WERI-Rb-1 (cell line): ENCODE measurements around the gene FNDC3B.

Experiments
- DNase-seq: peaks from one replicate; pipeline ENCODE4 v3.0.0-alpha.2; 2020
- H3K27ac ChIP-seq: fragments of 250-450 bp; sonication (Bioruptor Pico); 2 replicates; pipeline ENCODE4 v1.5.1; 2020; ENCODE audit warnings: mild to moderate bottlenecking, moderate library complexity
- H3K27me3 ChIP-seq: fragments of 250-450 bp; sonication (Bioruptor Pico); 2 replicates; pipeline ENCODE4 v1.5.1; 2021; ENCODE audit warnings: mild to moderate bottlenecking, low read depth, moderate library complexity; ENCODE audit not compliant: insufficient read depth, severe bottlenecking
- H3K36me3 ChIP-seq: fragments of 250-450 bp; sonication (Bioruptor Pico); 2 replicates; pipeline ENCODE4 v1.5.1; 2020; ENCODE audit warnings: mild to moderate bottlenecking, moderate library complexity
- H3K4me3 ChIP-seq: 2 replicates; pipeline ENCODE4 v1.5.1; 2011; ENCODE audit warnings: low read depth, mild to moderate bottlenecking, control low read depth, low read length
- H3K9me3 ChIP-seq: fragments of 250-450 bp; sonication (Bioruptor Pico); 2 replicates; pipeline ENCODE4 v1.5.1; 2021; ENCODE audit warnings: mild to moderate bottlenecking, moderate library complexity; ENCODE audit not compliant: severe bottlenecking
- TF ChIP-seq, protein P1 (sequence below): IDR thresholded peaks from 2 replicates; pipeline ENCODE4 v1.5.1; 2011; ENCODE audit warnings: low read depth, mild to moderate bottlenecking, control low read depth, inconsistent platforms, low read length

Gene FNDC3B

DNA sequence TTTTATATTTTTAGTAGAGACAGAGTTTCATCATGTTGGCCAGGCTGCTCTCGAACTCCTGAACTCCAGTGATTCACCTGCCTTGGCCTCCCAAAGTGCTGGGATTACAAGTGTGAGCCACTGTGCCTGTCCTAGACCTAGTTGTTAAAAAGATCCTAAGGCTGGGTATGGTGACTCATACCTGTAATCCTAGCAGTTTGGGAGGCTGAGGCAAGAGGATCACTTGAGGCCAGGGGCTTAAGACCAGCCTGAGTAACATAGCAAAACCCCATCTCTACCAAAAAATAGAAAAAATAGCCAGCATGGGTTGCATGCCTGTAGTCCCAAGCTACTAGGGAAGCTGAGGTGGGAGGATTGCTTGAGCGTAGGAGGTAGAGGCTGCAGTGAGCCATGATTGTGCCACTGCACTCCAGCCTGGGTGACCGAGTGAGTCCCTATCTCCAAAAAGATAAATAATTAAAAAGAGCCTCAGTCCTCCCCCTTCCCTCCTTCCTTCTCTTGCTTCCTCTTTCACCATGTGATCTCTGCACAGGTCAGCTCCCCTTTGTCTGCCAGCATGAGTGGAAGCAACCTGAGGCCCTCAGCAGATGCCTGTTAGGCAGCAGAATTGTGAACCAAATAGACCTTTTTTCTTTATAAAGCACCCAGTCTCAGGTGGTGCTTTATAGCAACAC is 9.8 kb upstream of the FNDC3B start:
- Histone ChIP-seq H3K4me3 (no peak overlapping the region), H3K36me3 (no peaks in the 10 kb centered on the region), H3K27me3 (no peaks in the 10 kb centered on the region), H3K27ac (no peak overlapping the region), H3K9me3 (no peaks in the 10 kb centered on the region)
- TF ChIP-seq, protein P1, sequence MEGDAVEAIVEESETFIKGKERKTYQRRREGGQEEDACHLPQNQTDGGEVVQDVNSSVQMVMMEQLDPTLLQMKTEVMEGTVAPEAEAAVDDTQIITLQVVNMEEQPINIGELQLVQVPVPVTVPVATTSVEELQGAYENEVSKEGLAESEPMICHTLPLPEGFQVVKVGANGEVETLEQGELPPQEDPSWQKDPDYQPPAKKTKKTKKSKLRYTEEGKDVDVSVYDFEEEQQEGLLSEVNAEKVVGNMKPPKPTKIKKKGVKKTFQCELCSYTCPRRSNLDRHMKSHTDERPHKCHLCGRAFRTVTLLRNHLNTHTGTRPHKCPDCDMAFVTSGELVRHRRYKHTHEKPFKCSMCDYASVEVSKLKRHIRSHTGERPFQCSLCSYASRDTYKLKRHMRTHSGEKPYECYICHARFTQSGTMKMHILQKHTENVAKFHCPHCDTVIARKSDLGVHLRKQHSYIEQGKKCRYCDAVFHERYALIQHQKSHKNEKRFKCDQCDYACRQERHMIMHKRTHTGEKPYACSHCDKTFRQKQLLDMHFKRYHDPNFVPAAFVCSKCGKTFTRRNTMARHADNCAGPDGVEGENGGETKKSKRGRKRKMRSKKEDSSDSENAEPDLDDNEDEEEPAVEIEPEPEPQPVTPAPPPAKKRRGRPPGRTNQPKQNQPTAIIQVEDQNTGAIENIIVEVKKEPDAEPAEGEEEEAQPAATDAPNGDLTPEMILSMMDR: no peak
- DNase-seq: no peak

DNA sequence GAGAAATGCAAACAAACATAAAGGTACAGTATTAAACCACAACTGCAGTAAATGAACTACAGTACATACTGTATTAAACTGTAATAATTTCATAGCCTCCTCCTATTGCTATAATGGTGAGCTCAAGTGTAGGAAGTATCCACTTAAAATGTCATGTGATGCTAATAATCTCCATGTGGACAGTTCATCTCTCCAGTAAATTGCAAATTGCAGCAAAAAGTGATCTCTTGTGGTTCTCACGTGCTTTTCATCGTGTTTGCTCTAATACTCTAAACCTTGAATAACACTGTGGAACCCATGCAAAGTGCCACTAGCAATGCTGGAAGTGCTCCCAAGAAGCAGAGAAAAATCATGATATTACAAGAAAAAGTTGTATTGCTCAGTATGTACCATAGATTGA is 9.2 kb upstream of the FNDC3B start:
- H3K9me3 ChIP-seq: no peaks in the 10 kb centered on the region

DNA sequence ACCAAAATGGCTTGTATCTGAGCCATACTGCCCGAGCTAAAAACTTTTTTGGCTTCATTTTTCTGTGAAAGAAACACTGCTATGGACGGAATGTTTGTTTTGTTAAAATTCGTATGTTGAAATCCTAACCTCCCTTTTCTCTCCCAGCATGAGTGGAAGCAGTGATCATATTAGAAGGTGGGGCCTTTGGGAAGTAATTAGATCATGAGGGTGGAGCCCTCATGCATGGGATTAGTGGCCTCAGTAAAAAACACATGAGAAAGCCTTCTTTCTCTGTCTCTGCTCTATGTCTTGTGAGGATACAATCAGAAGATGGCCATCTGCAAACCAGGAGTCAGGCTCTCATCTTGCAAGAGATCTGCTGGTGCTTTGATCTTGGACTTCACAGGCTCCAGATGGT is 7.4 kb upstream of the FNDC3B start:
- Histone ChIP-seq H3K27me3 (no peaks in the 10 kb centered on the region), H3K27ac (no peak overlapping the region), H3K9me3 (no peaks in the 10 kb centered on the region), H3K4me3 (no peak overlapping the region), H3K36me3 (no peaks in the 10 kb centered on the region)
- TF ChIP-seq, protein P1: no peak
- no peak for DNase-seq

More for the DNA sequence above, 9.2 kb upstream of the FNDC3B start:
- no peak for DNase-seq
- no peaks in the 10 kb centered on the region for H3K36me3 ChIP-seq
- H3K27me3 ChIP-seq: no peaks in the 10 kb centered on the region
- H3K4me3 ChIP-seq: no peak overlapping the region
- H3K27ac ChIP-seq: no peak overlapping the region
- TF ChIP-seq, protein P1: no peak

DNA sequence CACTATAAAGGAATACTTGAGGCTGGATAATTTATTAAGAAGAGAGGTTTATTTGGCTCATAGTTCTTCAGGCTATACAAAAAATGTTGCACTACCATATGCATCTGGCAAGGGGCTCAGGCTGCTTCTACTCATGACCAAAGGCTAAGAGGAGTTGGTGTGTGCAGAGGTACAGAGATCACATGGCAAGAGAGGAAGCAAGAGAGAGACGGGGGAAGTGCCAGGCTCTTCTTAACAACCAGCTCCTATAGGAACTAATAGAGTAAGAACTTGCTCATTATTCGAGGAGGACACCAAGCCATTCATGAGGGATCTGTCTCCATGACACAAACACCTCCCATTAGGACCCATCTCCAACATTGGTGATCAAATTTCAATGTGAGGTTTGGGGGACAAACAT is 6.0 kb upstream of the FNDC3B start:
- H3K9me3 ChIP-seq: no peaks in the 10 kb centered on the region
- no peaks in the 10 kb centered on the region for H3K36me3 ChIP-seq
- H3K27ac ChIP-seq: no peak overlapping the region
- TF ChIP-seq, protein P1: no peak
- no peak for DNase-seq
- H3K27me3 ChIP-seq: no peaks in the 10 kb centered on the region
- H3K4me3 ChIP-seq: no peak overlapping the region

DNA sequence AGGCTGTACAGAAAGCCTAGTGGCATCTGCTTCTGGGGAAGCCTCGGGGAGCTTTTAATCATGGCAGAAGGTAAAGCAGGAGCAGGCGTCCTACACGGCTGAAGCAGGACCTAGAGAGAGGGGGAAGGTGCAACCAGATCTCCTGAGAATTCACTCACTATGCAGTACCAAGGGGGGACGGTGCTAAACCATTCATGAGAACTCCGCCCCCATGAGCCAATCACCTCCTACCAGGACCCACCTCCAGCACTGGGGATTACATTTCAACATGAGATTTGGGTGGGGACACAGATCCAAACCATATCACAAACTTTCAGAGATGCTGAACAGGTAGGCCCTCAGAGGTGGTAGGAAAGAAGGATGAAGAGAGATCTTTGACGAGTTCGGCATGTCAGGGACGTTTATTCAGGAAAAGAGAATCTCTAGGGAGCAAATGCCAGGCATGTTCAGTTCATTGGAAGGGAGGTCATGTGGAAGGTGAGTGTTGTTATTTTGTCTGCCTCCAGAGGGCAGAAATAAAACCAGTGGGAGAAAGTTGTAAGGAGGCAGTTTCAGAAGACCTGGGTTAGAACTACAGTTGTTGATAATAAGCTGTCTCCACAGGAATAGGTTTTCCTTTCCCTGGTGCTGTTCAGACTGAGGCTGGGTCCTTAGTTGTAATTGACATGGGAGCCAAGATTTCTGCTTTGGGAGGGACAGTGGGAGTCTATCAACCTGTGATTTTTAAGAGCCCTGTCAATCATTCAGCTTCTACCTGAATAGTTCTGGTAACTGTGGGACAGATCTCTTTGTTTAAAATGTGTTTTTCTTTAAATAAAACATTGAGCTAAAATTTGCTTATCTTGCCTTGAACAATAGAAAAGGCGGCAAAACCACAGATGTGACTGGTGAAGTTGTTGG is 4.3 kb upstream of the FNDC3B start:
- TF ChIP-seq, protein P1: peak; percentile 35; the same call in 1 of the 2 replicates
- no peak overlapping the region for H3K4me3 ChIP-seq
- DNase-seq: no peak

More for the DNA sequence above, 4.3 kb upstream of the FNDC3B start:
- Histone ChIP-seq H3K36me3 (peaks cover 5% of the 10 kb centered on the region; the same call in 1 of the 2 replicates), H3K9me3 (no peaks in the 10 kb centered on the region), H3K27ac (no peak overlapping the region), H3K27me3 (no peaks in the 10 kb centered on the region)
